Hepatocyte (in vitro differentiated cells): ENCODE results near the gene MYL7.

Source experiments
- CTCF ChIP-seq: fragments of 200-600 bp; sonication (generic); IDR thresholded peaks from 2 replicates; pipeline ENCODE4 v1.5.1; 2016; ENCODE audit warnings: antibody characterized with exemption, mild to moderate bottlenecking; ENCODE audit not compliant: poor library complexity
- EZH2 ChIP-seq: fragments of 200-600 bp; sonication (generic); IDR thresholded peaks from 2 replicates; pipeline ENCODE4 v1.6.1; 2016; ENCODE audit warnings: antibody characterized with exemption, mild to moderate bottlenecking, borderline replicate concordance
- EZH2phosphoT487 ChIP-seq: fragments of 200-600 bp; sonication (generic); IDR thresholded peaks from one replicate; pipeline ENCODE4 v1.6.1; 2018; ENCODE audit warnings: antibody characterized with exemption, mild to moderate bottlenecking, low read depth, moderate library complexity; ENCODE audit not compliant: unreplicated experiment, severe bottlenecking

DNA sequence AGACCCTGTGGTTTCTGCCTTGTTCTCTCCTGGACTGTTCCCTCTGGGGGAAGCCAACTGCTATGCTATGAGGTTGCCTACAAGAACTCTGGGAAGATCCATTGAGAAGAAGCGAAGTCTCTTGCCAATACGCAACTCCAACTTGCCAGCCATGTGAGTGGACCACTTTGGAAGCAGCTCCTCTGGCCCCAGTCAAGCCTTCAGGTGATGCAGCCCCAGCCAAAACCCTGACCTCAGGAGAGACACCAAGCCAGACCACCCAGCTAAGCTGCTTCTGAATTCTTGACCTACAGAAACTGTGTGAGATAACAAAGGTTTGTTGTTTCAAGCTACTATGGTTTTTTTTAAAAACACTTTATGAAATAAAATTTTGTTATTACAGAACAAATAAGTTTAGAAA, 20.2 kb upstream of the MYL7 start:
- no peak for TF ChIP-seq EZH2phosphoT487
- TF ChIP-seq CTCF, result no peak
- no peak for TF ChIP-seq EZH2
